Upper lobe of left lung (tissue), 4 donors: ENCODE data around the gene YLPM1.

Source experiments
- CTCF ChIP-seq, 6 experiments: fragments of 450-650 bp in 4 of 6; fragments of 200-600 bp in 2 of 6; sonication (generic) in 2 of 6; IDR thresholded peaks; one replicate each; pipeline ENCODE4 v1.5.1; 2016 to 2019; ENCODE audit warnings: antibody characterized with exemption in 6 of 6
- POLR2A ChIP-seq, 4 donors: fragments of 450-650 bp; IDR thresholded peaks; one replicate each; pipeline ENCODE4 v1.5.1; 2016 to 2017; ENCODE audit warnings: antibody characterized with exemption in 4 of 4, mild to moderate bottlenecking in 2 of 4
- POLR2AphosphoS5 ChIP-seq, 2 donors: sonication (generic); formaldehyde crosslinking; IDR thresholded peaks; one replicate each; pipeline ENCODE4 v1.5.1; 2017; ENCODE audit warnings: antibody characterized with exemption in 2 of 2

DNA sequence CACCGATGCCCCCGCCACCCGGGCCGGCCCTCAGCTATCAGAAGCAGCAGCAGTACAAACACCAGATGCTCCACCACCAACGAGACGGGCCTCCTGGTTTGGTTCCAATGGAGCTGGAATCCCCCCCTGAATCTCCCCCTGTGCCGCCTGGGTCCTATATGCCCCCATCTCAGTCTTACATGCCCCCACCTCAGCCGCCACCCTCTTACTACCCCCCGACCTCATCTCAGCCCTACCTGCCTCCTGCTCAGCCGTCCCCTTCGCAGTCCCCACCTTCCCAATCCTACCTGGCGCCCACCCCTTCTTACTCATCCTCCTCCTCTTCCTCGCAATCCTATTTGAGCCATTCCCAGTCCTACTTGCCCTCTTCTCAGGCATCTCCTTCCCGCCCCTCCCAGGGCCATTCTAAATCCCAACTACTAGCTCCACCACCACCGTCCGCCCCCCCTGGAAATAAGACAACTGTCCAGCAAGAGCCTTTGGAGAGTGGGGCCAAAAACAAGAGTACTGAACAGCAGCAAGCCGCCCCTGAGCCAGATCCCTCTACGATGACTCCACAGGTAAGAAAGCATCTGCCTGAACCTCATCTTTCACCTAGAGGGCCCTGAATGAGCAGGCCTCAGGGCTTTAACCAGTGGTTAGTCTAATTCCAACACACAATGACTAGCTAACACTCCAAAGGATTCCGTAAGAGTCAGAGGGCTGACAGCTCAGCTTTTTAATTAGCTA, 851 bp downstream of the YLPM1 start:
- TF ChIP-seq POLR2AphosphoS5 (IDR thresholded peaks at IDR 0.05), result no peak
- no peak for TF ChIP-seq POLR2A (IDR thresholded peaks at IDR 0.05)
- TF ChIP-seq CTCF (IDR thresholded peaks at IDR 0.05), result no peak
